ENCODE data around the gene TMEM219.
A peak's percentile ranks its signal among the peaks of the same experiment; 100 is the strongest.
"Not testable (repeated sequence)": the region's sequence is repeated elsewhere in the genome, so short reads cannot be mapped to it uniquely, and the experiment has no call there.

The TMEM219 gene

DNA sequence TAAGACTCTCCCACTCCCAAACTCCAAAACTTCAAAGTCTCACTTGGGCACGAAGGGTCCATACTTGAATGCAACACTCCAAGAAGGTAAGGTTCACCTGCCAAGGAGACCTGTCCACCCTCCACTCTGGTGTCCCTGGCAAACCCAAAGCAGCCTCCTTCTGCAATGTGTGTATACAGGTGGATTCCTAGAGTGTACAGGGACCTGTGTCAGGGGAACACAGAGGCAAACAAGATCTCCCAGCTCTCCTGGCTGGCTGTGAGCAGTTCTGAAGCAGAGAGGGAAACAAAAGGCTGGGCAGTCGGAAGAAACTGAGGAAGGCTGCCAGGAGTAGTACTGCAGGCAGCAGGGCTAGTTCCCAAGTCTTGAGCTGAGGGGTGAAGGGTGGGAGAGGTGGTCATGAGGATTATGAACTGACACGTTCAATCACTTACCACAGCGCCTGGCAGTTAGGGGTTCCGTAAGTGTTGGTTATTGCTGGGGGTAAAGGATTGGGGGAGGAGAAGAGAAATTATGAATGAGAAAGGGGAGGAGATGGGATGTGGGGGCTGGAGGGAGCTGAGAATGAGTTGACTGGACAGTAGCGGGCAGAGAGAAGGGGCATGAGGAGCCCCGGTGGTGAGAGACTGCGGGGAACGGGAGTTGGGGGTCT, 36.6 kb upstream of the TMEM219 start:
- Histone ChIP-seq H3K27ac (ENCODE audit: poor library complexity, severe bottlenecking) (peak overlapping the region; percentile 48), H3K36me3 (ENCODE audit: low read depth) (peaks cover 30% of the 10 kb centered on the region), H3K4me1 (ENCODE audit: insufficient read depth, poor library complexity, severe bottlenecking) (peaks cover 9% of the 10 kb centered on the region), H3K4me3 (ENCODE audit: severe bottlenecking) (peak overlapping the region; percentile 77), H3K9me3 (ENCODE audit: severe bottlenecking) (no peaks in the 10 kb centered on the region), H3K27me3 (ENCODE audit: insufficient read depth, poor library complexity, severe bottlenecking) (no peaks in the 10 kb centered on the region)
- DNase-seq (ENCODE audit: low spot score) (no peak), ATAC-seq (ENCODE audit: low read depth) (peak; percentile 6)
- TF ChIP-seq, protein P1, sequence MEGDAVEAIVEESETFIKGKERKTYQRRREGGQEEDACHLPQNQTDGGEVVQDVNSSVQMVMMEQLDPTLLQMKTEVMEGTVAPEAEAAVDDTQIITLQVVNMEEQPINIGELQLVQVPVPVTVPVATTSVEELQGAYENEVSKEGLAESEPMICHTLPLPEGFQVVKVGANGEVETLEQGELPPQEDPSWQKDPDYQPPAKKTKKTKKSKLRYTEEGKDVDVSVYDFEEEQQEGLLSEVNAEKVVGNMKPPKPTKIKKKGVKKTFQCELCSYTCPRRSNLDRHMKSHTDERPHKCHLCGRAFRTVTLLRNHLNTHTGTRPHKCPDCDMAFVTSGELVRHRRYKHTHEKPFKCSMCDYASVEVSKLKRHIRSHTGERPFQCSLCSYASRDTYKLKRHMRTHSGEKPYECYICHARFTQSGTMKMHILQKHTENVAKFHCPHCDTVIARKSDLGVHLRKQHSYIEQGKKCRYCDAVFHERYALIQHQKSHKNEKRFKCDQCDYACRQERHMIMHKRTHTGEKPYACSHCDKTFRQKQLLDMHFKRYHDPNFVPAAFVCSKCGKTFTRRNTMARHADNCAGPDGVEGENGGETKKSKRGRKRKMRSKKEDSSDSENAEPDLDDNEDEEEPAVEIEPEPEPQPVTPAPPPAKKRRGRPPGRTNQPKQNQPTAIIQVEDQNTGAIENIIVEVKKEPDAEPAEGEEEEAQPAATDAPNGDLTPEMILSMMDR (IDR thresholded peaks at IDR 0.05; ENCODE audit: poor library complexity, severe bottlenecking): no peak

DNA sequence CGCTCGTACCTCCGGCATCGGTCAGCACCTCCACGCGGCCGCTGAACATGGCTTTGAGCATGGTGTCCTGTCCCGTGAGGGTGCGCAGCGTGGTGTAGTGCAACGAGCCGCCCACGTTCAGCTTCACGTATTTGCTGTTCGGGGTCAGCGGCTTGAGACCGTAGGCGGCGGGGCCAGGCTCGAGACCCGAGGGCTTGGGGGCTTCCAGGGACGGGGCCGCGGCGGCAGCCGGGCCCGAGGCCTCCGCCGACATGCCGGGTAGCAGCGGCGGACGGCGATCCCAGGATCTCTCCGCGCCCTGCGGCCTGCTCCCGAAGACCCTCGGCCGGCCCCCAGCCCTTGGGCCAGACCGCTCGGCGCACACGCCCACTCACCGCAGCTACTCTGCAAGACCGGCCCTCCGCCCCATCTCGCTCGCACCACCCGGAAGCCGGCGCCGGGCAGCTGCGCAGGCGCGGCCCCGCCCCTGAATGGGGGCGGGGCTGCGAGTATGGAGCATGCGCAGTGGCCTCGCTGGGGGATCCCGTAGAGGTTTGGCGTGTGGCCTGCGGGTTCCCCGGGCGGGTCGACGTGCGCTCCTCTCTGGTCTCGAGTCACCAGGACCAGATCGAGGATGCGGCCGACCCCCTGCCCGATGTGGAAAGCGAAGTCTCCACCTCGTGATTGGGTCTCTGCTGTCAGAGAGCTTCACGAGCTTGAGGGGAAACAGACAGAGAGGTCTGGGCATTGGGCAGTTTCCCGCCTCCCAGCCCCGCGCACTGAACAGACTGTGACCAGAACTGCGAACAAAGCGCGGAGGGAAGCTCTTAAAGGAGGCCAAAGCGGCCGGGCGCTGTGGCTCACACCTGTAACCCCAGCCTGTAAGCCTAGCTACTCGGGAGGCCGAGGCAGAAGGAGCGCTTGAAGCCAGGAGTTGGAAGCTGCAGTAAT, 35.8 kb upstream of the TMEM219 start, which contains the start of gene KCTD13:
TSS of gene KCTD13 (minus strand) at position 446 of the 930 bp plus-strand sequence. CDS start at position 253, 193 bp downstream.
- ATAC-seq (ENCODE audit: low read depth): peak; percentile 89
- DNase-seq (ENCODE audit: low spot score): peak; percentile 82
- Histone ChIP-seq H3K4me1 (ENCODE audit: insufficient read depth, poor library complexity, severe bottlenecking) (peaks cover 9% of the 10 kb centered on the region), H3K27ac (ENCODE audit: poor library complexity, severe bottlenecking) (peak within 1 kb of the TSS; percentile 48), H3K9me3 (ENCODE audit: severe bottlenecking) (no peaks in the 10 kb centered on the region), H3K4me3 (ENCODE audit: severe bottlenecking) (peak within 1 kb of the TSS; percentile 77), H3K27me3 (ENCODE audit: insufficient read depth, poor library complexity, severe bottlenecking) (no peaks in the 10 kb centered on the region), H3K36me3 (ENCODE audit: low read depth) (peaks cover 22% of the 10 kb centered on the region)
- TF ChIP-seq, protein P1 (IDR thresholded peaks at IDR 0.05; ENCODE audit: poor library complexity, severe bottlenecking): no peak

DNA sequence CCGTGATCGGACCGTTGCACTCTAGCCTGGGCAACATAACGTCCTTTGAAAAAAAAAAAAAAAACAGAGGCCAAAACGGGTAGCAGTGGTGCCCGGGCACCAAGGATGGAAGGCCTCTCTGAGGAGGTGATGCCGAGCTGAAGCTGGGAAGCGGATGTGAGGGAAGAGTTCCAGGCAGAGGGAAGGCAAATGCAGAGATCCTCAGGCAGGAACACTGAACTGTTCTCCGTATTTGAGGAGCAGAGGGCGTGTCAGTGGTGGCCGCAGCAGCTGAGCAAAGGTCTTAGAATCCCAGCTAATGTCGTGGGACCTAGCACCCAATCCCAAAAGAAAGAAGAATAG, 35.2 kb upstream of the TMEM219 start:
- ATAC-seq (ENCODE audit: low read depth) (peak; percentile 28), DNase-seq (ENCODE audit: low spot score) (no peak)
- TF ChIP-seq, protein P1 (IDR thresholded peaks at IDR 0.05; ENCODE audit: poor library complexity, severe bottlenecking): no peak

DNA sequence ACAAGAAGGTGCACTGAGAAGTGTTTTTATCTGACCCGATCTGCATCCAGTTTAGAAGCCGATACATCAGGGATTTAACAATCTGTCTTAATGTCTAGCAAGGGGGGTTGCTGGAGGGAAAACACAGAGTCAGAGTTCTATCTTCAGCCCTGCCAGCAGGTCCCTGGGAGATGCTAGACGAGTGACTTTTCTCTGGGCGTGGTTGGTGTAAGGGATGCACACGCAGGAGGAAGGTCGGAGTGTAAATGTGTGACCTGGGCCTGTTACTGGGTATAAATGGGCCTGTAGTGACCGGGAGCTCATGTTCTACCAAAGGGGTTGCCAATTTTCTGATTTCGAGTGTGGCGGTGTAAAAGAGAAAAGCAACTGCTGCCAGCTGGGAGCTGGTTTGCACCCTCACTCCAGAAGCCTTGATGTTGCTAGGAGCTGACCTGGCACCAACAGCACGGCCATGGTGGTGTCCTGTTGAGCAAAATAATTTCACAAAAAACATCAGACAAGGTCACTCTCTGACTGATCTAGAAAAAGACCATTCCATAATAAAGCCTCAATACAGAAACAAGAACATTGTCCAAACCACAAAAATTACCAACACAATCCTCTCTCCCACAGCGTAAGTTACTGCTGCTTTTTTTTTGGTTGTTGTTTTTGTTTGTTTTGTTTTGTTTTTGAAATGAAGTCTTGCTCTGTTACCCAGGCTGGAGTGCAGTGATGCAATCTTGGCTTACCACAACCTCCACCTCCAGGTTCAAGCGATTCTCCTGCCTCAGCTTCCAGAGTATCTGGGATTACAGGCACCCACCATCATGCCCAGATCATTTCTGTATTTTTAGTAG, 34.6 kb upstream of the TMEM219 start:
- Histone ChIP-seq H3K27me3 (ENCODE audit: insufficient read depth, poor library complexity, severe bottlenecking) (no peaks in the 10 kb centered on the region), H3K4me1 (ENCODE audit: insufficient read depth, poor library complexity, severe bottlenecking) (peaks cover 9% of the 10 kb centered on the region), H3K4me3 (ENCODE audit: severe bottlenecking) (peak overlapping the region; percentile 77), H3K36me3 (ENCODE audit: low read depth) (peaks cover 12% of the 10 kb centered on the region; the same call in 1 of the 2 replicates), H3K27ac (ENCODE audit: poor library complexity, severe bottlenecking) (peak overlapping the region; percentile 48), H3K9me3 (ENCODE audit: severe bottlenecking) (no peaks in the 10 kb centered on the region)
- no peak for DNase-seq (ENCODE audit: low spot score)
- ATAC-seq (ENCODE audit: low read depth): no peak
- TF ChIP-seq, protein P1 (IDR thresholded peaks at IDR 0.05; ENCODE audit: poor library complexity, severe bottlenecking): no peak

More for the DNA sequence above, 35.2 kb upstream of the TMEM219 start:
- H3K9me3 ChIP-seq (ENCODE audit: severe bottlenecking): no peaks in the 10 kb centered on the region
- peak overlapping the region; percentile 48 for H3K27ac ChIP-seq (ENCODE audit: poor library complexity, severe bottlenecking)
- H3K4me1 ChIP-seq (ENCODE audit: insufficient read depth, poor library complexity, severe bottlenecking): peaks cover 9% of the 10 kb centered on the region
- no peaks in the 10 kb centered on the region for H3K27me3 ChIP-seq (ENCODE audit: insufficient read depth, poor library complexity, severe bottlenecking)
- peaks cover 17% of the 10 kb centered on the region; the same call in 1 of the 2 replicates for H3K36me3 ChIP-seq (ENCODE audit: low read depth)
- H3K4me3 ChIP-seq (ENCODE audit: severe bottlenecking): peak overlapping the region; percentile 77

DNA sequence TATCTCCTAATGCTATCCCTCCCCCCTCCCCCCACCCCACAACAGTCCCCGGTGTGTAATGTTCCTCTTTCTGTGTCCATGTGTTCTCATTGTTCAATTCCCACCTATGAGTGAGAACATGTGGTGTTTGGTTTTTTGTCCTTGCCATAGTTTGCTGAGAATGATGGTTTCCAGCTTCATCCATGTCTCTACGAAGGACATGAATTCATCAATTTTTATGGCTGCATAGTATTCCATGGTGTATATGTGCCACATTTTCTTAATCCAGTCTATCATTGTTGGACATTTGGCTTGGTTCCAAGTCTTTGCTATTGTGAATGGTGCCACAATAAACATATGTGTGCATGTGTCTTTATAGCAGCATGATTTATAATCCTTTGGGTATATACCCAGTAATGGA, 30.1 kb upstream of the TMEM219 start:
- not testable (repeated sequence) for ATAC-seq (ENCODE audit: low read depth); H3K4me1 ChIP-seq (ENCODE audit: insufficient read depth, poor library complexity, severe bottlenecking); H3K9me3 ChIP-seq (ENCODE audit: severe bottlenecking); DNase-seq (ENCODE audit: low spot score); H3K27me3 ChIP-seq (ENCODE audit: insufficient read depth, poor library complexity, severe bottlenecking); H3K36me3 ChIP-seq (ENCODE audit: low read depth); H3K27ac ChIP-seq (ENCODE audit: poor library complexity, severe bottlenecking); H3K4me3 ChIP-seq (ENCODE audit: severe bottlenecking)

Measured in RWPE2 (cell line).